HepG2 (cell line): ENCODE results near the gene POLR1H. TPM values are rescaled to one million over a fixed set of nuclear protein-coding genes. Genes with fewer than 3 reads are reported as not detected.

Experiments used
- AHDC1 ChIP-seq: sonication (generic); formaldehyde crosslinking; IDR thresholded peaks from 2 replicates; pipeline ENCODE4 v1.5.1; 2020; ENCODE audit warnings: mild to moderate bottlenecking, missing genetic modification reagents, borderline replicate concordance
- CHD4 ChIP-seq: fragments of 200-600 bp; sonication (generic); IDR thresholded peaks from 2 replicates; pipeline ENCODE4 v1.7.0; 2017; ENCODE audit warnings: mild to moderate bottlenecking, low read length, borderline replicate concordance
- E2F2 ChIP-seq: sonication (generic); formaldehyde crosslinking; IDR thresholded peaks from 2 replicates; pipeline ENCODE4 v1.4.0; 2020; ENCODE audit warnings: missing genetic modification reagents, borderline replicate concordance
- KDM5A ChIP-seq: fragments of 200-600 bp; sonication (generic); IDR thresholded peaks from 2 replicates; pipeline ENCODE4 v1.7.0; 2018; ENCODE audit warnings: antibody characterized with exemption, mild to moderate bottlenecking, low read length, borderline replicate concordance
- NPAS2 ChIP-seq: sonication (generic); formaldehyde crosslinking; IDR thresholded peaks from 2 replicates; pipeline ENCODE4 v1.8.0; 2022; ENCODE audit warnings: mild to moderate bottlenecking, missing genetic modification reagents, borderline replicate concordance
- NR0B2 ChIP-seq: sonication (generic); formaldehyde crosslinking; IDR thresholded peaks from 2 replicates; pipeline ENCODE4 v1.4.0; 2020; ENCODE audit warnings: mild to moderate bottlenecking, missing genetic modification reagents
- SKI ChIP-seq: fragments of 450-650 bp; IDR thresholded peaks from one replicate; pipeline ENCODE4 v1.6.1; 2018; ENCODE audit warnings: mild to moderate bottlenecking; ENCODE audit not compliant: partially characterized antibody
- TAF15 ChIP-seq: fragments of 200-400 bp; formaldehyde crosslinking; IDR thresholded peaks from one replicate; pipeline ENCODE4 v1.6.1; 2018; ENCODE audit warnings: mild to moderate bottlenecking, low read depth, low read length; ENCODE audit not compliant: poor library complexity, severe bottlenecking
- XRCC5 ChIP-seq: fragments of 200-400 bp; formaldehyde crosslinking; optimal IDR thresholded peaks from 2 replicates; pipeline ENCODE3; 2017; ENCODE audit warnings: mild to moderate bottlenecking, low read length
- ZNF205 ChIP-seq: IDR thresholded peaks from 2 replicates; pipeline ENCODE4 v1.6.1; 2018; ENCODE audit warnings: missing biosample characterization, missing genetic modification reagents
- ZNF207 ChIP-seq: fragments of 450-650 bp; IDR thresholded peaks from 2 replicates; pipeline ENCODE4 v1.6.1; 2016; ENCODE audit warnings: antibody characterized with exemption, borderline replicate concordance
- ZNF431 ChIP-seq: sonication (generic); formaldehyde crosslinking; IDR thresholded peaks from 2 replicates; pipeline ENCODE4 v1.9.0; 2022; ENCODE audit warnings: missing genetic modification reagents, low read depth, mild to moderate bottlenecking, borderline replicate concordance
- ZNF772 ChIP-seq: sonication (generic); formaldehyde crosslinking; IDR thresholded peaks from 2 replicates; pipeline ENCODE4 v1.5.0; 2020; ENCODE audit warnings: mild to moderate bottlenecking, missing genetic modification reagents
- polyA plus RNA-seq, 8 experiments: library from polyadenylated mRNA; depleted of rRNA in 3 of 8; stranded (reverse) in 7 of 8; unstranded in 1 of 8; fragments of >200 nt; fragmentation: Illumina TruSeq in 4 of 8; extraction: Trizol in 4 of 8; gene quantifications; 2 replicates each; pipeline versions ENCODE4 v1.2.1 to v1.2.3, GENCODE V29; 2011 to 2016; ENCODE audit warnings: low read depth in 4 of 8, missing spikeins in 1 of 8, mixed read lengths in 1 of 8; ENCODE audit not compliant: insufficient read depth in 1 of 8
- total RNA-seq, 5 experiments: library from RNA; depleted of rRNA; stranded (reverse); fragments of >200 nt; fragmentation: Illumina TruSeq; extraction: Trizol; gene quantifications; 2 replicates each; pipeline ENCODE4 v1.2.3, GENCODE V29; 2016; ENCODE audit warnings: low read depth in 1 of 5
- TF ChIP-seq, protein P1 (sequence below): sonication (generic); formaldehyde crosslinking; IDR thresholded peaks from 2 replicates; pipeline ENCODE4 v1.8.1; 2023; ENCODE audit warnings: mild to moderate bottlenecking, missing genetic modification reagents
- TF ChIP-seq, protein P2 (sequence below): sonication (generic); formaldehyde crosslinking; IDR thresholded peaks from 2 replicates; pipeline ENCODE4 v1.8.1; 2023; ENCODE audit warnings: mild to moderate bottlenecking, inconsistent platforms, moderate library complexity, missing genetic modification reagents, borderline replicate concordance

POLR1H gene
- total and polyA plus RNA-seq, 2 of the 13 experiments (the other 11 are each of a cell fraction or from before 2014, with no cell fraction given), result 61.4 to 79.8 TPM

DNA sequence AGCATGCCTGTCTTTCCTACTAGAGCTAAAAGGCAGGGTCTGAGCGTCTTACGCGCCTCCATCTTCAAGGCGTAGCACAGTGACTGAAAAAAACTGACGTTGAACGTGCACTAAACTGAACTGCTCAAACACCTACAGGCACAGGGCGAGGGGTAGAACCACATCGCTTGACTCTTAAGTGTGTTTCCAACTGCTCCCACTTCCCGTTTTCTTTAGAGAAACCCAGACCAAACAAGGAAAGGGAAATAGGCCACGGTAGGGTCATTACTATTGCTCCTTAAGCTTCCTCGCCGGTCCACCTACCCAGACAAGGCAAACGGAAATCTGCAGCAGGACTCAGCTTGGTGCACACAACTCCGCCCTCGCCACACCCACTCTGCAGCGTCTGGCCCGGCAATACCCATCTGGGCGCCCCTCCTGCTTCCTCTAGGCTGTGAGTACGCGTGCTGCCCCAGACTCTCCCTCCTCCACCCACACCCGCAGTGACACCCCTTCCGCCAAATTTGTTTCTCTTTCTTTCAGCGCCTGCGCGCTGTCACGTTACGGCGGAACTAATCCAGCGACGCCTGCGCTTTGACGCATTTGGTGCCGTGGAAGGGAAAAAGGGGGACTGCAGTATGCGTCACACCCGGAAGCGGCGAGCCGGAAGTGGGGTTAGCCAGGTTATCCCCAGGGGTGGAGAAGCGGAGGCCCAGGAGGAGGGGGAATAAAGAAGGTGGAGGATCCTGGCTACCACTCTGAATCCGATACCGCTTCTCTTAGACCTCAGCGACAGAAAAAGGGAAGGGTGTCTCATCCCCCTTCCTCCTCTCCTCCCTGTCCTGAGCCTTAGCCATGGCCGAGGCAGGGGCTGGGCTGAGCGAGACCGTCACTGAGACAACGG is 5.8 kb downstream of the POLR1H start, which contains the start of gene PPP1R11 (continued):
- TF ChIP-seq, protein P1, sequence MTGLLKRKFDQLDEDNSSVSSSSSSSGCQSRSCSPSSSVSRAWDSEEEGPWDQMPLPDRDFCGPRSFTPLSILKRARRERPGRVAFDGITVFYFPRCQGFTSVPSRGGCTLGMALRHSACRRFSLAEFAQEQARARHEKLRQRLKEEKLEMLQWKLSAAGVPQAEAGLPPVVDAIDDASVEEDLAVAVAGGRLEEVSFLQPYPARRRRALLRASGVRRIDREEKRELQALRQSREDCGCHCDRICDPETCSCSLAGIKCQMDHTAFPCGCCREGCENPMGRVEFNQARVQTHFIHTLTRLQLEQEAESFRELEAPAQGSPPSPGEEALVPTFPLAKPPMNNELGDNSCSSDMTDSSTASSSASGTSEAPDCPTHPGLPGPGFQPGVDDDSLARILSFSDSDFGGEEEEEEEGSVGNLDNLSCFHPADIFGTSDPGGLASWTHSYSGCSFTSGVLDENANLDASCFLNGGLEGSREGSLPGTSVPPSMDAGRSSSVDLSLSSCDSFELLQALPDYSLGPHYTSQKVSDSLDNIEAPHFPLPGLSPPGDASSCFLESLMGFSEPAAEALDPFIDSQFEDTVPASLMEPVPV (CRISPR knock-in tag), result peak; percentile 98
- TF ChIP-seq, protein P2, sequence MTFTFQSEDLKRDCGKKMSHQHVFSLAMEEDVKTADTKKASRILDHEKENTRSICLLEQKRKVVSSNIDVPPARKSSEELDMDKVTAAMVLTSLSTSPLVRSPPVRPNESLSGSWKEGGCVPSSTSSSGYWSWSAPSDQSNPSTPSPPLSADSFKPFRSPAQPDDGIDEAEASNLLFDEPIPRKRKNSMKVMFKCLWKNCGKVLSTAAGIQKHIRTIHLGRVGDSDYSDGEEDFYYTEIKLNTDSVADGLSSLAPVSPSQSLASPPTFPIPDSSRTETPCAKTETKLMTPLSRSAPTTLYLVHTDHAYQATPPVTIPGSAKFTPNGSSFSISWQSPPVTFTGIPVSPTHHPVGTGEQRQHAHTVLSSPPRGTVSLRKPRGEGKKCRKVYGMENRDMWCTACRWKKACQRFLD (CRISPR knock-in tag), result peak; percentile 52; the same call in 1 of the 2 replicates
- TF ChIP-seq XRCC5, result peak; percentile 95
- peak; percentile 58 for TF ChIP-seq ZNF205
- TF ChIP-seq KDM5A, result peak; percentile 98
- peak; percentile 63; the same call in 1 of the 2 replicates for TF ChIP-seq CHD4
- TF ChIP-seq NR0B2 (CRISPR knock-in tag), result 0 out of 2 replicates have a peak, but pooled peaks have one; percentile 38
- TF ChIP-seq ZNF207, result no peak
- TF ChIP-seq SKI, result peak; percentile 75
- no peak; the same call in 1 of the 2 replicates for TF ChIP-seq ZNF431 (CRISPR knock-in tag)
- TF ChIP-seq TAF15, result peak; percentile 61
- no peak for TF ChIP-seq AHDC1 (CRISPR knock-in tag)
- TF ChIP-seq E2F2, result no peak
- no peak; the same call in 1 of the 2 replicates for TF ChIP-seq ZNF772 (CRISPR knock-in tag)
- TF ChIP-seq NPAS2 (CRISPR knock-in tag), result no peak
